NT2/D1 (cell line): ENCODE measurements around the gene IPO5.

Source experiments
- DNase-seq: peaks from one replicate; pipeline ENCODE4 v3.0.0-alpha.2; 2011; ENCODE audit warnings: low read depth, low spot score
- H3K27me3 ChIP-seq: 2 replicates; pipeline ENCODE4 v1.6.0; 2011; ENCODE audit warnings: mild to moderate bottlenecking; ENCODE audit not compliant: insufficient read length, insufficient read depth
- H3K36me3 ChIP-seq: 2 replicates; pipeline ENCODE4 v1.6.1; 2011; ENCODE audit warnings: mild to moderate bottlenecking, low read length, mixed read lengths; ENCODE audit not compliant: insufficient read depth, insufficient read length
- H3K4me1 ChIP-seq: 2 replicates; pipeline ENCODE4 v1.5.1; 2011; ENCODE audit not compliant: insufficient read depth, insufficient read length
- H3K4me3 ChIP-seq: 2 replicates; pipeline ENCODE4 v1.5.1; 2011; ENCODE audit warnings: low read depth; ENCODE audit not compliant: insufficient read length
- H3K9ac ChIP-seq: 2 replicates; pipeline ENCODE4 v1.6.0; 2011; ENCODE audit warnings: low read depth; ENCODE audit not compliant: insufficient read length
- H3K9me3 ChIP-seq: 2 replicates; pipeline ENCODE4 v1.5.1; 2011; ENCODE audit warnings: mild to moderate bottlenecking, low read length; ENCODE audit not compliant: insufficient read depth
- SUZ12 ChIP-seq: IDR thresholded peaks from 2 replicates; pipeline ENCODE4 v1.6.1; 2011; ENCODE audit not compliant: insufficient read length, insufficient read depth; ENCODE audit errors: extremely low read depth
- YY1 ChIP-seq: IDR thresholded peaks from 2 replicates; pipeline ENCODE4 v1.6.1; 2011; ENCODE audit not compliant: insufficient read length, insufficient read depth
- ZNF274 ChIP-seq: IDR thresholded peaks from 2 replicates; pipeline ENCODE4 v1.6.1; 2011; ENCODE audit warnings: mild to moderate bottlenecking, low read depth, low read length

Gene IPO5

GRCh38 chr13:97921176-97921816 lies 32.2 kb upstream of the IPO5 start:
- Histone ChIP-seq H3K9me3 (no peaks in the 10 kb centered on the region), H3K4me1 (no peaks in the 10 kb centered on the region), H3K9ac (no peak overlapping the region), H3K36me3 (no peaks in the 10 kb centered on the region), H3K4me3 (no peak overlapping the region), H3K27me3 (no peaks in the 10 kb centered on the region)
- TF ChIP-seq YY1 (no peak), ZNF274 (no peak), SUZ12 (no peak)
- DNase-seq, result no peak

GRCh38 chr13:97928301-97928700 lies 25.2 kb upstream of the IPO5 start:
- Histone ChIP-seq H3K36me3 (no peaks in the 10 kb centered on the region), H3K27me3 (no peaks in the 10 kb centered on the region), H3K4me1 (no peaks in the 10 kb centered on the region), H3K4me3 (no peak overlapping the region), H3K9me3 (no peaks in the 10 kb centered on the region), H3K9ac (no peak overlapping the region)
- DNase-seq, result no peak
- no peak for TF ChIP-seq ZNF274
- no peak for TF ChIP-seq SUZ12
- TF ChIP-seq YY1, result no peak

GRCh38 chr13:97932036-97932435 lies 21.4 kb upstream of the IPO5 start:
- no peak for DNase-seq
- Histone ChIP-seq H3K4me3 (no peak overlapping the region), H3K27me3 (no peaks in the 10 kb centered on the region), H3K36me3 (no peaks in the 10 kb centered on the region), H3K9ac (no peak overlapping the region), H3K9me3 (no peaks in the 10 kb centered on the region), H3K4me1 (no peaks in the 10 kb centered on the region)
- no peak for TF ChIP-seq ZNF274
- TF ChIP-seq SUZ12, result no peak
- no peak for TF ChIP-seq YY1

- Histone ChIP-seq H3K36me3 (no peaks in the 10 kb centered on the region), H3K27me3 (no peaks in the 10 kb centered on the region)
Observed at GRCh38 chr13:97932647-97933046, 20.8 kb upstream of the IPO5 start.

GRCh38 chr13:97933776-97934175 lies 19.7 kb upstream of the IPO5 start:
- TF ChIP-seq SUZ12 (no peak), YY1 (no peak), ZNF274 (no peak)
- Histone ChIP-seq H3K9ac (no peak overlapping the region), H3K4me1 (no peaks in the 10 kb centered on the region), H3K36me3 (no peaks in the 10 kb centered on the region), H3K4me3 (no peak overlapping the region), H3K9me3 (no peaks in the 10 kb centered on the region), H3K27me3 (no peaks in the 10 kb centered on the region)
- no peak for DNase-seq

More at GRCh38 chr13:97932647-97933046, 20.8 kb upstream of the IPO5 start:
- no peak overlapping the region for H3K4me3 ChIP-seq
- TF ChIP-seq SUZ12 (no peak), YY1 (no peak), ZNF274 (no peak)
- DNase-seq, result no peak
- no peak overlapping the region for H3K9ac ChIP-seq
- no peaks in the 10 kb centered on the region for H3K9me3 ChIP-seq
- H3K4me1 ChIP-seq, result no peaks in the 10 kb centered on the region

DNA sequence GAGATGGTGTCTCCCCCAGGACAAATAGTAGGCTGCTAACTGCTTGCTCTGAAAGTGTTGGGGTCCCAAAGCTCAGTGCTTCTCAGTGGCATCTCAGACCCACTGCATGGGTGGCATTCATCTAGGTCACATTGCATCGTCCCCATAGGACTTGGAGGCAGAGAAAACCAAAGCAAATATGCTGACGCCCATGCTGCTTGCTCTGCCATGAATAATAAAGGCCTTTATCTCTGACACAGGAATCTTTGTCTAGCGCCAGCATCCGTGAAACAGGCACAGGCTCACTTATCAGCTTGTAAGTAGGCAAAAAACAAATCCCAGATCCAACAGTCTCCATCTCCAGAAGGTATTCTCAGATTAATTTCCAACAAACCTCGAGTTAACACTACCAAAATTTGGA lies 18.9 kb upstream of the IPO5 start:
- Histone ChIP-seq H3K9ac (no peak overlapping the region), H3K9me3 (no peaks in the 10 kb centered on the region), H3K4me1 (no peaks in the 10 kb centered on the region), H3K4me3 (no peak overlapping the region), H3K36me3 (no peaks in the 10 kb centered on the region), H3K27me3 (no peaks in the 10 kb centered on the region)
- TF ChIP-seq SUZ12 (no peak), YY1 (no peak), ZNF274 (no peak)
- no peak for DNase-seq

DNA sequence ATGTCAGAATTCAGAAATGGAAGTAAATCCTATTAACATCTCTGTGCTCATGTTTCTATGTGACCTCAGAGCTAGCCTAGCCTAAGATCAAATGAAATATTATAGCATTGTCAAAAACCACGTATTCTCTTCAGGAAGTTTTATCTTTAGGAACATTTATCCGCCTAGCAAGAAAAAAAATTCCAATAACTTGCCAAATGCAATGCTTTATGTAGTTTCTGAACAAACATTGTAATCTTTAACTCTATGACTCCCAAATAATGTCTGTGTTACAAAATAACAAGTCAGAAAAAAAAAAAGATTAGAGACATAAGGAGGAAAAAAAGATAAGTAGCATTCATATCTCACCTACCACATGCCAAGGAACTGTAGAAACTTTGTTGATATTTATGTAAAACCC lies 18.4 kb upstream of the IPO5 start:
- Histone ChIP-seq H3K27me3 (no peaks in the 10 kb centered on the region), H3K4me3 (no peak overlapping the region), H3K4me1 (no peaks in the 10 kb centered on the region), H3K9me3 (no peaks in the 10 kb centered on the region), H3K9ac (no peak overlapping the region), H3K36me3 (no peaks in the 10 kb centered on the region)
- TF ChIP-seq YY1, result no peak
- TF ChIP-seq SUZ12, result no peak
- TF ChIP-seq ZNF274, result no peak
- no peak for DNase-seq
